GM04503 (cell line): ENCODE data around the gene C19orf81.
A peak's percentile ranks its signal among the peaks of the same experiment; 100 is the strongest.

Experiments
- DNase-seq: peaks from one replicate; pipeline ENCODE4 v3.0.0-alpha.2; 2012; ENCODE audit warnings: low read depth

Gene C19orf81

DNA sequence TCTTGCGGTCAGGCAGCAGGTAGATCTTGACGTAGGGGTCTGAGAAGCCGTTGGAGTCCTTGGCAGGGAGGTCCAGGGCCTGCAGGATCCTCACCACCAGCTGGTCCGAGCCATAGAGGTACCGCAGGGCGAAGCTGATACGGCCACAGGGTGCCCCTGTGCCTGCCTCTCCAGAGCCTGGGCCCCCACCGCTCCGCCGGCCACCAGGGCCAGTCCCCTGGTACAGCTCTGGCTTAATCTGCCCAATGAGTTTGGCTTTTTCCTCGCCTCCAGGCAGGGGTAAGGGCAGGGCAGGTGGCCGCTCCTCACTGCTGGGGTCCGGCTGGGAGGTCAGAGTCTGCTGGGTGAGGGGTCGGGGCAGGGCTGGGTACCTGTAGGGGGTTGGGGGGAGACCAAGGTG lies 19.4 kb upstream of the C19orf81 start:
- DNase-seq = no peak

DNA sequence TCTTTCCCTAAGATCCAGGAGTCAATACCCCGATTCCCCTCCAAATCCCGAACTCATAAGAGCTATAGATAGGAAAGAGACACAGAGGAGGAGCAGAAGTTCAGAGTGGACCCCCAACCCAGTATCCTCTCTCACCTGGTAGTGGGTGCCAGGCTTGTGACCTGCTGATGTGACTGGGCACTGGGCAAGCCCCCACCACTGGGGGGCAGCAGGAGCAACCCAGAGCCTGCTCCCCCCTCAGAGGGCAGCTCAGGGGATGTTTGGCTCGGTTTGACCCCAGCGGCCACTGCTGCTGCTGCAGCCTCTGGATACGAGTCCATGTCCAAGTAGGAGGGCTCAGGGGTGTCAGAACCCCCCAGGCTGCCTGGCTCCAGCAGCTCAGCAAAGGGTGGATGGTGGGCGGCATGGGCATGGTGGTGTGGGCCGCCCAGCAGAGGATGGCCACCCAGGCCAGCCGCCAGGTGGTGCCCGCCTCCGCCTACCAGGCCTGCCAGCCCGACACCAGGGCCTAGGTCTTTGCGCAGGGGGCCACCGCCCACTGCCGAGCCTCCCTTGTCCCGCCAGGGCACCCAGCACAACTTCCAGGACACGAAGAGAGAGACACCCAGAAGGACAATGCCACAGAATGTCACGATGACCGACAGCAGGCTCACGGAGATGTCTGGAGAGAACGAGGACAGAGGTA lies 17.0 kb upstream of the C19orf81 start:
- no peak for DNase-seq

DNA sequence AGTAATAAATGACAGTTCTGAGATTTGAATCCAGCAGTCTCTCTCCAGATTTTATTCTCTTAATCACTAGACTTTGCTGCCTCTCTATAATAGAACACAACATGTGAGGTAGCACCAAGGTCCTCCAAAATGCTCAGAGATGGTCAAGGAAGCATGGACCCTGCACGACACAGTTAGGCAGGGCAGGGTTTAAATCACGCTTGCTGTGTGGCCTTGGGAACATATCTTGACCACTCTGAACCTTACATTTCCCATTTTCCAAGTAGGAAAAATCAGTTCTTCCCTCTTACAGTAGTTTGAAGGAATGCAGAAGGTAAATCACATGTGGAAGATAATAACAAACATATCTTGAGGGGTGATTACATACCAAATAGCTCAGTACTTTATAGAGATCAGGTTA lies 15.9 kb upstream of the C19orf81 start:
- DNase-seq = no peak

GRCh38 chr19:50633973-50634372 lies 15.3 kb upstream of the C19orf81 start:
- DNase-seq = no peak

GRCh38 chr19:50636317-50637085 lies 12.7 kb upstream of the C19orf81 start:
- no peak for DNase-seq

- DNase-seq = no peak
Observed at GRCh38 chr19:50638600-50638999, 10.6 kb upstream of the C19orf81 start.

GRCh38 chr19:50639121-50640112 lies 9.8 kb upstream of the C19orf81 start, which contains the start of gene SYT3:
Gene SYT3, minus strand, starts transcription at chr19:50639881. Its CDS starts 2,470 bp downstream, at chr19:50637411.
- DNase-seq = no peak

DNA sequence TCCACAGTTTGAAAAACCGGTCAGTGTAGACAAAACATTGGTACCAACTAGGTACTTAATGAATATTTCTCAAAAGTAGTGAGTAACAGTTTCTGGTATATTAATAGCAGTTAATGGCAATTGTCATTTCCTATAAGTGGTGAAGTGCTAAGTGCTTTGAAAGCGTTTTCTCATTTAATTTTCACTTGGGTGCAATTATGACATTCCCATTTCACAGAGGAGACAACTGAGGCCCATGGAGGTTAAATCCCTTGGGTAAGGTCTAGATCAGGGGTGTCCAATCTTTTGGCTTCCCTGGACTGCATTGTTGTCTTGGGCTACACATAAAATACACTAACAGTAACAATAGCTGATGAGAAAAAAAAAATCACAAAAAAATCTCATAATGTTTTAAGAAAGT lies 8.9 kb upstream of the C19orf81 start:
- DNase-seq = no peak

DNA sequence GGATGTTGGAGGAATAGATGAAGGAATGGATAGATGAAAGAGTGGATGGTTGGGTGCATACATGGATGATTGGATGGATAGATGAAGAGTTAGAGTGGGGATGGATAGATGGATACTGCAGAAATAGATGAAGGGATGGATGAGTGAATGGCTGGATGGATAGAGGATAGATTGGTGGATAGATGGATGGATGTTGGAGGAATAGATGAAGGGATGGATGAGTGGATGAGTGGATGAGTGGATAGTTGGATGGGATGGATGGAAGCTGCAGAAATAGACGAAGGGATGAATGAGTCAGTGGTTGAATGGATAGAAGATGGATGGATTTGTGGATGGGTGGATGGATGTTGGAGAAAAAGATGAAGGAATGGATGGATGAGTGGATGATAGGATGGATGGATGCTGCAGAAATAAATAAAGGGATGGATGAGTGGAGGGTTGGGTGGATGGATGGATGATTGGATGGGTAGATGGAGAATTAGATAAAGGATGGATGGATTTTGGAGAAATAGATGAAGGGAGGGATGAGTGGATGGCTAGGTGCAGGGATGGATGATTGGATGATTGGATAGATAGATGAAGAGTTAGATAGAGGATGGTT lies 4.8 kb upstream of the C19orf81 start:
- DNase-seq = no peak

DNA sequence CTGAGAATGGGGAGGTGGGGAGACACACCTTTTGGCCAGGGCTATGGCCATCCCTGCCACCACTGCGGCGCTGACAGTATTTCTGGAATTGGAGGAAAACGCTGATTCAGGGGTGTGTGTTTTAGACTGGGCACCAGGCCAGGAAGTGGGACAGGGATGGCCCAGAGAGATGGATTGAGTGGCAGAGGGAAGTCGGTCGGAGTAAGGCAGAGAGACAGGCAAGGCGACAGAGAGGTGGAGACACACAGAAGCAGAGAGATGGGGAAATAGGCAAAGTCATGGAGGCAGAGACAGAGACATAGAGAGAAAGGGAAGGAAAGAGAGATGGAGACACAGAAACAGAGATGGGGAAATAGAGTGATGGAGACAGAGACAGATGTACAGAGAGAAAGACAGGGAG lies 4.1 kb upstream of the C19orf81 start:
- no peak for DNase-seq

GRCh38 chr19:50646074-50646807 lies 3.0 kb upstream of the C19orf81 start:
- peak; percentile 27 for DNase-seq

DNA sequence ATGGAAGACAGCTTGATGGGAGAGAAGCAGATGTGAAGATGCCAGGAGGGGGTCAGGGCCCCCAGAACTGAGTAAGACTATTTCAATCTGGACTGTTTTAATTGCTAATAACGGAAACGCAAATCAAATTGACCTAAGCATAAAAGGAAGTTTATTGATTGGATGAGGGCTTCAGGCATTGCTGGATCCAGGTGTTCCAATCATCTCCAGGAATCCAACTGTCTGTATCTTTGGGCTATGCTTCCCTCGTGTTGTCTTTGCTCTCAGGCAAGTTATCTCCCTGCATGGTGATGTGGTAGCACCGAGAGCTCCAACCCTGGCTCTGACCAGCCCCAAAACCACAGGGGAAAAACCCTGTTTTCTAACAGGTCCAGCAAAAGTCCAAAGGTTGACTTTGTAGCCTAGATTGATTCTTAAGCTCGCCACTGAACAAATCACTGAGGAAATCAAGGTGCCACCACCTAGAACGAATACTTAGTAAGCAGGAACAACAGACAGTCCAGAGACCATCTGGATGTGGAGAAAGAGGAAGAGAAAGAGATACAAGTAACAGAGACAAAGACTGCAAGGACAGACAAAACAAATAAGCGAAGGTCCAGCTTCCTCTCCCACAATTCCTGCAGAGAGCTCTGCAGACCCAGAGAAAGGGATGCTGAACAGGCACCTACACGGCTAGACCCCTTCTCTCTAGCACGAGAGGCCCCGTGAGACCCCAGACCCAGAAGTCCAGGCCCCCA lies 1.2 kb upstream of the C19orf81 start:
- DNase-seq = no peak

- no peak for DNase-seq
Observed at GRCh38 chr19:50648659-50649058, 586 bp upstream of the C19orf81 start.

- DNase-seq = no peak
Observed at GRCh38 chr19:50651174-50651573, 1.9 kb downstream of the C19orf81 start.

DNA sequence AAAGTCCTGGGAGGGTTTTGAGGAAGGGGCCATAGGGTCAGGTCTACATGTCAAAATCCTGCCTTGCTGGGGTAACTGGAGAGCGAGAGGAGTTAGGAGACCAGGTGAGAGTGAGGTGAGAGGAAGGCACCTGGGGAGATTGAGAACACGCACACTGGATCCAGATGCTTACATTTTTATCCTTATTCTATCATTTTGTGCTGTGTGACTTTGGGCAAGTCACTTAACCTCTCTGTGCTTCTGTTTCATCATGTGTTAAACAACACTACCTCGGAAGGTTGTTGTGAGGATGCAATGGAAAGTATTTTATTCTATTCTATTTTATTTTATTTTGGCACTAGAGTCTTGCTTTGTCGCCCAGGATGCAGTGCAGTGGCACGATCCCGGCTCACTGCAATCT lies 3.5 kb downstream of the C19orf81 start:
- DNase-seq = no peak

- DNase-seq = no peak
Observed at GRCh38 chr19:50654882-50655281, 5.6 kb downstream of the C19orf81 start.

DNA sequence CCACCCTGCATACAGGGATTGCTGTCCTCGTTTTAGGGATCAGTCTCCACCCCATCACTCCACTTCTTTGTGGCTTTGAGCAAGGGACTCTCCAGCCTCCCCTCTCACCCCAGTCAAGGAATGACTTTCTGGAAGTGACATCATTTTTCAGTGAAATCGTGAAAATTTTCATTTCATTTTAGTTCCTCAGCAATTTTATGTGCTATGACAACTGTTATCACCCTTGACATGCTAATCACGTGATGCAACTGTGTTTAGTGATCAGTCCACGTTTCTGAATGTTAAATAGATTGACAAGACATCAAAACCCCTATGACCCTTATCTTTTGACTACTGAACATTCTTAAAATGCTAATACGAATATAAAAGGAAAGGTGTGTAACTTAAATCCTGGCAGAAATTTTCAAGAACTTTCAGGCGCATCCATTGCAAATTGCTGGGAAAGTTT lies 8.0 kb downstream of the C19orf81 start:
- DNase-seq = no peak

GRCh38 chr19:50657712-50658440 lies 8.6 kb downstream of the C19orf81 start:
- DNase-seq = peak; percentile 83

- no peak for DNase-seq
Observed at GRCh38 chr19:50658441-50659317, 9.4 kb downstream of the C19orf81 start.
